GM19025 (cell line): ENCODE measurements around the gene TMEM43.

ENCODE experiments used
- ATAC-seq: cut with Tn5 transposase; IDR thresholded peaks from one replicate; pipeline ENCODE4 v1.9.1; 2021; ENCODE audit warnings: mild to moderate bottlenecking, low read depth, moderate library complexity; ENCODE audit not compliant: unreplicated experiment

The TMEM43 gene

DNA sequence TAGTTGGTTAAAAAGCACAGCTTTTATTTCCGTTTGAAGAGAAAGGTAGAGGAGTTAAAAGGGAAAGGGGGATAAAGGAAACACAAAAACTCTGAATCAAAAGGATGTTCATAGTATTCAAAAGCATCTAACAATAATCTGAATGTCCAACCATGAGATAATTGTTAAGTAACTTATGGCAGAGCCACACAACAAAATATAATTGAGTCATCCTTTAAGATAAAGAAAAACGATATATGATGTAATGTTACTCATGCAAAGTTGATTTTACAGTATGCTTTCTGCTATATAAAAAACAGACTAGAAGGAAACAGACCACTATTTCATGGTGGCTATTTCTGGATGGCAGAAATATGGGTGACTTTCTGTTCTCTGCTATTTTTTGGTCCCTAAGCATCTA lies 49.6 kb downstream of the TMEM43 start:
- ATAC-seq: no peak

DNA sequence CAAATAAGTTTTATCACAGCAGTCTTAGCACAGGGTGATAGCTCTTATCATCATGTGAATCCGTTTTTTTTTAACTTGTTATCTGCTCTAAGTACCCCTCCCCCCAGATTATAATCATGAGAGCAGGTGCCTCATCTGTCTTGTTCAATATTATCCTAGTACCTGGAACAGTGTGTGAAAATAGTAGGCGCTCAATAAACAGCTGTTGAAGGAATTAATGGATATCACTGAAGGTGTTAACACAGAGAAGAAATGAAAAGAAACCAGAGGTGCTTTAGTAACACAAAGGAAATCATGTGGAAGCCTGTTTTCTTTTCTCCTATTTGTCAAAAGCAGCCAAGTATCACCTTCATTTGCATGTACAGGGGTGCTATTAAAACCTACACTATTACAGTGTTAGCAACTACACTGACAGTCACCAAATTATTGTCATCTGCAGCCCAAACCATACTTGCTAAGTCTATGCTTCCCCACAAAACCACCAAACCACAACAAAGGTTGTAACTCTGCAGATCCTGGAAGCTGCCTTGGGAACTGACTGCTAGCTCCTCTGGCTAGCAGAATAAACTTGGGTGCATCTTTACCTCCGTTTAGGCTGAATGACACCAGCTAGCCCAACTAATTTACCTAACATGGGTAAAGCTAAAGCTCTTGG lies 50.7 kb downstream of the TMEM43 start:
- no peak for ATAC-seq

DNA sequence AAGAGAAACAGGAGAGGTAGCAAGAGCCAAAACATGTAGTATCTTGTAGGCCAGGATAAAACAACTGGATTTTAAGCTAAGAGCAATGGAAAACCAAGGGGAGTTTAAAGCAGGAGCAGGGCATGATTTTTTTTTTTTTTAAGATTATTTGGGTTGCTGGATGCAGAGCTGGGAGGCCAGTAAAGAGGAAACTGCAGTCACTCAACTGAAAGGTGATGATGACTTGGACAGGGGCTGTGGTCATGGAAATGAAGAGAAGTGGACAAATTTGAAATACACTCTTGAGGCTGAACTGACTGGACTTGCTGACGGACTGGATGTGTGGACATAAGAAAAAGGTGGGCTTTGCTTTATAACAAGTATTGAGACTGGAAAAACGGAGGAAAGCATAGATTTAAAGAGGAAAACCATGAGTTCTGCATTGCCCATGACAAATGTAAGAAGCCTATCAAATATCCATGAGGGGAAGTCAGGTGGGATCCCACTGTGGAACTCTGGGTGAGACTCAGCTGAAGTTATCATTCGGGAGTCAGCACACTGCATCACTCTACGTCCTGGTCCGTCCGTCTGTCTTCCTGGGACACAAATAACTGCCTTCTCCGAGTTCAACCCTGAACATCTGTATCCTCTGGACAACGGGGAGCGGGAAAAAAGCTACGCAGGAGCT lies 52.9 kb downstream of the TMEM43 start:
- no peak for ATAC-seq

DNA sequence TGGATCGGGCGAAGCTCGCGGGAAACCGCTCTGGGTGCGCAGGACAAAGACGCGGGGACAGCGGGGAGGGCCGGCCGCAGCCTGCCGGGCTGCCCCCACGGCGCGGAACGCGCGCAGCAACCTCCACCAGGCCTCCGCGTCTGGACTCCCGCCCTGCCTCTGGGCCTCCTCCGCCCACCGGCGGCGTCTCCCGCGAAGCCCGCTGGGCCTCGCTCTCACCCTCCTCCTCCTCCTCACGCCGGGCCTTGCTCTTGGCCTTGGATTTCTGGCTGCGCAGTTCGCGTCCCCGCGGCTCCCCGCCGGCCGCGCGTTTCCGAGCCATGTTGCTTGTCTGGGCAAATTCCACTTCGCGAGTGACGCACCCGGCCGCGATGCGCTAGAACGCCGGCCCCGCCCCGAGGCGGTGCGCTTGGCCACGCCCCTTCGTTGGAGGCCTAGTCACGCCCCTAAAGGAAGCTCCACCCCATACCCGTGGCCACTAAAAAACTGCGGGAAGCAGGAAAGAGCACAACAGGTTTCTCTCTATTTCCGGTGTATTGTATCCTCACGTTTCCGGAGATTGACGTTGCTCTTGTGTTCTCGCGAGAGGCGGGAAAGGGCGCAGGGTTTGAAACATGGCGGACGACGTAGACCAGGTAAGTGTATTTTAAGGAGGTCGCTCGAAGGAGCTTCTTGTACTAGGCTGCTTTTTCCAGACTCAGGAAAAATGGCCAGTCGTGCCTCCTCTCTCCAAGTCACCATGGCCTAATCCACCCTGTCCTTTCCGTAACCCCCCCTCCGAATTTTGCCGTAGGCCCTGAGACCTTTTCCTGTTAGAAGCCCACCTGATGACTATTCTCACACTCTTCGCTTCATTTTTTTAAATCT lies 53.6 kb downstream of the TMEM43 start, which contains the start of the genes LSM3 and XPC:
LSM3 (plus strand) TSS at position 571 of the 867 bp plus-strand sequence; CDS start at position 615, 44 bp downstream.
XPC (minus strand) TSS at position 355 of the 867 bp plus-strand sequence; CDS start at position 322, 33 bp downstream.
- peak; percentile 90 for ATAC-seq

DNA sequence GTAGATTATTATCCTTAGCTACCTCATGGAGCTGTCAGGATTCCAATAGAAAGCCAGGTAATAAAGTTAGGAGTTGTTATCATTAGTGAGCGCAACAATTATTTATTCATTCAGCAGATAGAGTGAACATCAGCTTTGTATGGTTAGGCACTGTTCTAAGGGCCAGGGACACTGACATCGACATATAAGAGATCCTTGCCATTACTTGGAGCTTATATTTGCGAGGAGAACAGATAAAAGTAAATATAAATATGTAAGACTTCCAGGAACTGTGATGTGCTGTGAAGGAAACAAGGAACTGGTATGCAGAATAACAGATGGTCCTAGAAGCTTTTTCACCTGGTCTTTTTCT lies 54.2 kb downstream of the TMEM43 start:
- no peak for ATAC-seq

DNA sequence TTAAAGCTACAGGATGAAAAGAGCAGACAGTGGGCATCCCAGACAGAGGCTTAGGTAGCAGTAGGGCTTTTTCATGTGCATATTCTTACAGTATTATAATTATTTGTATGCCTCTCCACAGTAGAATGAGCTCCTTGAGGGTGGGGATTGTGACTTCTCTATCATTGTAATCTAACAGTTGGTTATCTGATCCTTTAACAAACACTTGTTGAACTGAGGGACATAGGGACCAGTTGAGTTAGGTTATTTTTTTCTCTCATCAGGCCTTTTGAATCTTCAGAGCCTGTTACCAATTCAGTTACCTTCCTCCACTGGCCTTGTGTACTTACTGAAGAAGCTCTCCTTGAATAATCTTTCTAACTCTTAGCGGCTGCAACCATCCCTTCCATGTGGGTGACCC lies 54.9 kb downstream of the TMEM43 start:
- no peak for ATAC-seq

DNA sequence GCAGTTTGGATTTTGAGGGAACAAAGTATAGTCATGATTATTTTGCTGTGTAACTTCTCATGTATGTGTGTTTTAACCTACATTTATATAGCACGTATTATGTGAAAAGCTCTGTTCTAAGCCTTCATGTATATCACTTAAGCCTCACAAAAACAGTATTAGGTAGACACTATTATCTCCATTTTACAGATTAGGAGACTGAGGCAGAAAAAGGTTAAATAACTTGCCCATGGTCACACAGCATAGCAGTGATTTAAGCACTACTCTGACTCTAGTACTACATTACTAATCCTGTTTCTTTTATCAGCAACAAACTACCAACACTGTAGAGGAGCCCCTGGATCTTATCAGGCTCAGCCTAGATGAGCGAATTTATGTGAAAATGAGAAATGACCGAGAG lies 56.4 kb downstream of the TMEM43 start:
- no peak for ATAC-seq

DNA sequence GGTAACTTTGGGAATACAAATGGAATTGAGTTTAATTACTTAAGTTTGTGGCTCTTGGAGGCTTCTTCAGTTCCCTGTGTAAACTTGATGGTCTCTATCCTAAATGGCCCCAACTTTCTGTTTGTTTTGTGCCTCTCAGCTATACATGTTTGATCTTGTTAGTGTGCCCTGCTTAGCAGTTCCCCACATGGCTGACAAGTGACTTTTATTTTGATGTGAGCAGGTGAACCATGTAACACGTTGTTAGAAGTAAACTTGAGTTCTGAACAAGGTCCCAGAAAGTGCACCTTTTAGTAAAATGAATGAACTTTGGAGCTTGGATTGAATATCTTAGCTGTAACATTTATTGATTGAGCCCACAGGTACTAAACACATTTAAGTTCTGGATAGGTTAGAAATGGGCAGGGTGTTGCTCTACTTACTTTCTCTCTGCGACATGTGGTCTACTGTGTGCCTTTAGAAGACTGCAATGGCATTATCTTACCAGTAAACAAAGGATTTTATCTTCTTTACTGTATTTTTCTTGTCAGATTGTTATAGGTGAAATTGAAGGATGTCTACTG lies 58.2 kb downstream of the TMEM43 start:
- ATAC-seq: no peak

DNA sequence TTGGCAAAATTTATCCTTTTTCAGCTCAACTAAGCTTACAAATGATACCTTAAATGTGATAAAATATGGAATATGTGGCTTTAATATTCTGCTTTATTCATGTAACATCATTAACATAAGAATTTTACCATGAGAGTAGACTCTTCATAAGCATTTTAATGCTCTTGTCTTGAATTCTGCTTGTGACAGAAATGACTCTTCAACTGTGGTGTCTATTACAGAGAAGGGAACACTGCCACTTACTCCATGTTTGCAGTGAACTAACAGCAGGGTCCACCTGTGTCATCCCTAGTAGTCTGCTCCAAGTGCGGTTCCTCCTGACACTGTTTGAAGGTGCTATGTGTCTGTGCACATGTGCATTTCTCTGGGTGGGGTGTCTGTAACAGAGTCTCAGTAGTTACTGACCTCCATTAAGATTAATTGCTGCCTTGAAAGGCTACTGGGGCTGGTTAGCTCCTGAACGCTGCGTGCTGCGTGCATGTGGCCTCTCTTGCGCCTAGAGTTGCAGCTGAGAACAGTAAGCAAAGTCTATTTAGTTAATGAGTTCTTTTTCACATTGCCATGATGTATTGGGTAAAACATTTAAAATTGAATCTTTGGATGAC lies 62.1 kb downstream of the TMEM43 start:
- ATAC-seq: no peak

DNA sequence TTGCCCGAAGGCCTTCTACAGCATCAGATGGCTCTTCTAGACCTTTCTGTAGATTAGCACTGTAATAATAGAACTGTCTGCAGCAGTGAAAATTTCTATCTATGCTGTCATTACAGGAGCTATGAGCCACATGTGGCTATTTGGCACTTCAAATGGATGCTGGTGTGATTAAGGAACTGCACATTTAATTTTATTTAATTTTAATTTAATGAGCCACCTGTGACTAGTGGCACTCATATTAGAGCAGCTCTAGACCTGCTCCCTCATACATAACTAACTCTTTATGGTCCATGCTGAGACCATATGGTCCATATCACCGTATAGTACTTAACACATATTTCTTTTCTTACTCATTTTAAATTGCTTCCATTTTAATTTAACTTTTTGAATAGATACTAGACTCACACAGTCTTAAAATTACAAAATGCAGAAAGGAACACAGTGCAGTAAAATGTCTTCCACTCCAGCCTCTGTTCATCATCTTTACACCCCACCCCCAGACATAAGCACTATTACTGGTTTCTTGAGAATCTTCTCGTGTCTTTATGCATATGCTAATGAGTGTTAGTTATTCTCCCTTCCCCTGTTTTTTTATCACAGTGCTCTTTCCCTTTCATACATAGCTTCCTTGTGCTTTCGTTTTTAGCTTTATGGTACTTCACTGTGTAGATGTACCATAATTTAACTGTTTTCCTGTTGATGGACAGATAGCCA lies 63.3 kb downstream of the TMEM43 start:
- no peak for ATAC-seq
